ENCODE measurements around the gene PDK4. TPM values are rescaled to one million over a fixed set of nuclear protein-coding genes. Genes with fewer than 3 reads are reported as not detected.

Gene PDK4
- total and polyA plus RNA-seq, 2 of the 13 experiments (the other 11 are each of a cell fraction or from before 2014, with no cell fraction given), result 0.04 TPM; not detected in 1

GRCh38 chr7:95590387-95591248 is 5.7 kb downstream of the PDK4 start (continued):
- TF ChIP-seq POGK (CRISPR knock-in tag; conservative IDR thresholded peaks at IDR 0.05) (peak; percentile 66), BRD4 (CRISPR knock-in tag; IDR thresholded peaks at IDR 0.05) (no peak), ZNF460 (CRISPR knock-in tag; IDR thresholded peaks at IDR 0.05; ENCODE audit: borderline replicate concordance) (no peak), ZNF407 (CRISPR knock-in tag; IDR thresholded peaks at IDR 0.05; ENCODE audit: not compliant biosample characterization) (no peak), ZNF138 (CRISPR knock-in tag; IDR thresholded peaks at IDR 0.05; ENCODE audit: low read depth) (no peak), ZNF331 (CRISPR knock-in tag; IDR thresholded peaks at IDR 0.05) (peak; percentile 61; the same call in 1 of the 2 replicates), RBAK (CRISPR knock-in tag; IDR thresholded peaks at IDR 0.05) (no peak), GATAD1 (CRISPR knock-in tag; IDR thresholded peaks at IDR 0.05) (no peak), CHD4 (IDR thresholded peaks at IDR 0.05; ENCODE audit: borderline replicate concordance, low read length) (no peak), ZNF839 (CRISPR knock-in tag; IDR thresholded peaks at IDR 0.05; ENCODE audit: borderline replicate concordance) (no peak), ZNF615 (CRISPR knock-in tag; IDR thresholded peaks at IDR 0.05; ENCODE audit: borderline replicate concordance) (no peak), CENPBD1 (CRISPR knock-in tag; IDR thresholded peaks at IDR 0.05; ENCODE audit: borderline replicate concordance, low read depth) (no peak), ZNF547 (CRISPR knock-in tag; IDR thresholded peaks at IDR 0.05) (no peak), NFKB2 (CRISPR knock-in tag; IDR thresholded peaks at IDR 0.05; ENCODE audit: borderline replicate concordance) (no peak), CREBL2 (CRISPR knock-in tag; IDR thresholded peaks at IDR 0.05; ENCODE audit: borderline replicate concordance) (no peak), ARID2 (CRISPR knock-in tag; IDR thresholded peaks at IDR 0.05; ENCODE audit: borderline replicate concordance) (peak; percentile 84; the same call in 1 of the 2 replicates), ZNF768 (CRISPR knock-in tag; IDR thresholded peaks at IDR 0.05) (no peak), HES4 (CRISPR knock-in tag; IDR thresholded peaks at IDR 0.05; ENCODE audit: borderline replicate concordance) (no peak), ZNF121 (CRISPR knock-in tag; IDR thresholded peaks at IDR 0.05) (no peak)
